ENCODE results near the gene TAC1.

GRCh38 chr7:97751566-97751965, 19.7 kb downstream of the TAC1 start:
- TF ChIP-seq CTCF (IDR thresholded peaks at IDR 0.05 in 4 of 5, conservative IDR thresholded peaks at IDR 0.05 in 1 of 5) (no peak), POLR2A (IDR thresholded peaks at IDR 0.05) (no peak)
